AG08396 (cell line): ENCODE data around the gene AKAP12.
"Not testable (repeated sequence)": the region's sequence is repeated elsewhere in the genome, so short reads cannot be mapped to it uniquely, and the experiment has no call there.

ENCODE experiments used
- DNase-seq: peaks from one replicate; pipeline ENCODE4 v3.0.0; 2012; ENCODE audit warnings: low spot score, mixed read lengths

AKAP12 gene

GRCh38 chr6:151313066-151313491 lies 73.3 kb downstream of the AKAP12 start:
- no peak for DNase-seq

- not testable (repeated sequence) for DNase-seq
Measured at GRCh38 chr6:151315661-151316060, 75.9 kb downstream of the AKAP12 start.

- peak; percentile 53 for DNase-seq
Measured at GRCh38 chr6:151317103-151317994, 77.6 kb downstream of the AKAP12 start.

- DNase-seq: no peak
Measured at GRCh38 chr6:151317995-151318365, 78.2 kb downstream of the AKAP12 start.

GRCh38 chr6:151320140-151320539 lies 80.4 kb downstream of the AKAP12 start:
- no peak for DNase-seq

- DNase-seq: no peak
Measured at GRCh38 chr6:151321438-151321837, 81.7 kb downstream of the AKAP12 start.

GRCh38 chr6:151322570-151322969 lies 82.8 kb downstream of the AKAP12 start:
- DNase-seq: no peak

- peak; percentile 82 for DNase-seq
Measured at GRCh38 chr6:151323791-151324487, 84.2 kb downstream of the AKAP12 start.

GRCh38 chr6:151324488-151324825 lies 84.7 kb downstream of the AKAP12 start:
- DNase-seq: no peak

GRCh38 chr6:151325075-151326050 lies 85.6 kb downstream of the AKAP12 start:
- DNase-seq: peak; percentile 77

- DNase-seq: no peak
Measured at GRCh38 chr6:151326116-151326825, 86.5 kb downstream of the AKAP12 start.

GRCh38 chr6:151327101-151327500 lies 87.3 kb downstream of the AKAP12 start:
- DNase-seq: no peak

GRCh38 chr6:151330130-151330696 lies 90.4 kb downstream of the AKAP12 start:
- peak; percentile 50 for DNase-seq

GRCh38 chr6:151335930-151336329 lies 96.2 kb downstream of the AKAP12 start:
- DNase-seq: no peak

GRCh38 chr6:151338651-151339200 lies 99.0 kb downstream of the AKAP12 start:
- DNase-seq: no peak

GRCh38 chr6:151339369-151339768 lies 99.6 kb downstream of the AKAP12 start:
- DNase-seq: no peak

GRCh38 chr6:151340219-151340978 lies 100.6 kb downstream of the AKAP12 start:
- DNase-seq: no peak

GRCh38 chr6:151341476-151342195 lies 101.9 kb downstream of the AKAP12 start:
- DNase-seq: no peak

- DNase-seq: not testable (repeated sequence)
Measured at GRCh38 chr6:151342750-151343149, 103.0 kb downstream of the AKAP12 start.
